Omental fat pad (tissue), 4 donors: Measurements from ENCODE around the gene ALG9. TPM values are rescaled to one million over a fixed set of nuclear protein-coding genes. Genes with fewer than 3 reads are reported as not detected.

ENCODE experiments used
- ATAC-seq: fragments of 150-250 bp; one replicate; pipeline ENCODE4 v1.9.1; 2016; ENCODE audit warnings: mild to moderate bottlenecking, moderate library complexity; ENCODE audit not compliant: low FRiP score
- DNase-seq: peaks from one replicate; pipeline ENCODE4 v3.0.0-alpha.2; 2019; ENCODE audit warnings: low spot score
- CTCF ChIP-seq, 3 donors: fragments of 450-650 bp; IDR thresholded peaks; one replicate each; pipeline ENCODE4 v1.5.1; 2016 to 2017; ENCODE audit warnings: antibody characterized with exemption in 3 of 3, mild to moderate bottlenecking in 3 of 3, moderate library complexity in 2 of 3
- total RNA-seq, 4 donors: library from RNA; depleted of rRNA; stranded (reverse); fragments of >200 nt; gene quantifications; one replicate each; pipeline ENCODE4 v1.1.0, GENCODE V29; 2016

Gene ALG9
- total RNA-seq, 4 donors from 2014 or later, result 21.0 to 168 (median 34.7) TPM

- ATAC-seq (no peak), DNase-seq (no peak)
- no peak for TF ChIP-seq CTCF (IDR thresholded peaks at IDR 0.05)
These were observed 74.2 kb downstream of the ALG9 start for GRCh38 chr11:111797145-111797581.

- DNase-seq (no peak), ATAC-seq (no peak)
- TF ChIP-seq CTCF (IDR thresholded peaks at IDR 0.05), result no peak
These were observed 74.7 kb downstream of the ALG9 start for GRCh38 chr11:111796696-111797095.

GRCh38 chr11:111795334-111795985 is 75.9 kb downstream of the ALG9 start:
- ATAC-seq (peak; percentile 36), DNase-seq (no peak)
- TF ChIP-seq CTCF (IDR thresholded peaks at IDR 0.05), result no peak

GRCh38 chr11:111793863-111794262 is 77.5 kb downstream of the ALG9 start:
- ATAC-seq (peak; percentile 37), DNase-seq (no peak)

GRCh38 chr11:111792955-111793500 is 78.4 kb downstream of the ALG9 start:
- no peak for ATAC-seq
- TF ChIP-seq CTCF (IDR thresholded peaks at IDR 0.05), result no peak
- no peak for DNase-seq

More at GRCh38 chr11:111793863-111794262, 77.5 kb downstream of the ALG9 start:
- no peak for TF ChIP-seq CTCF (IDR thresholded peaks at IDR 0.05)

GRCh38 chr11:111792314-111792713 is 79.1 kb downstream of the ALG9 start:
- ATAC-seq (no peak), DNase-seq (no peak)
- no peak for TF ChIP-seq CTCF (IDR thresholded peaks at IDR 0.05)

GRCh38 chr11:111788464-111788863 is 82.9 kb downstream of the ALG9 start:
- ATAC-seq (no peak), DNase-seq (no peak)
- TF ChIP-seq CTCF (IDR thresholded peaks at IDR 0.05), result no peak
